Activated CD4-positive, alpha-beta T cell treated with anti-CD3 and anti-CD28 coated beads, Interleukin-10, Interleukin-2, amounts not matched to agents 100 ng/mL and 50 ng/mL, durations not matched to agents 16 hours and 8 hours (primary cell): ENCODE data around the gene ZFYVE21.

ENCODE experiments used
- DNase-seq: peaks from one replicate; pipeline ENCODE4 v3.0.0-alpha.2; 2020

Gene ZFYVE21

DNA sequence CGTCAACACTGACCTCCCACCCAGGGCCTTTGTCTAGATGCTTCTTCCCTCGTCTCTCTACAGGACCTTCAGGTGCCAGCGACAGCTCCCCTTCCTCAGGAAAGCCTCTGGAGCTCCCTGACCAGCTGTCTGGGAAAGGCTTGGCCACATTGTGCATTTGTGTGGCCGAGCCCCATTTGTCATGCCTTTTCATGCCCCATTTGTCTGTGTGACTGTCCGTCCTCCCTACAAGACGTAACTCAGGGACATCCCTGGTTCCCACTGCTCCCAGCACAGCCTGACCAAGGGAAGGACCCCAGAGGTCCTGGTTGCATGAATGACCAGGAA is 23.8 kb downstream of the ZFYVE21 start:
- no peak for DNase-seq

- no peak for DNase-seq
These were observed 24.3 kb downstream of the ZFYVE21 start for GRCh38 chr14:103739793-103740501.

DNA sequence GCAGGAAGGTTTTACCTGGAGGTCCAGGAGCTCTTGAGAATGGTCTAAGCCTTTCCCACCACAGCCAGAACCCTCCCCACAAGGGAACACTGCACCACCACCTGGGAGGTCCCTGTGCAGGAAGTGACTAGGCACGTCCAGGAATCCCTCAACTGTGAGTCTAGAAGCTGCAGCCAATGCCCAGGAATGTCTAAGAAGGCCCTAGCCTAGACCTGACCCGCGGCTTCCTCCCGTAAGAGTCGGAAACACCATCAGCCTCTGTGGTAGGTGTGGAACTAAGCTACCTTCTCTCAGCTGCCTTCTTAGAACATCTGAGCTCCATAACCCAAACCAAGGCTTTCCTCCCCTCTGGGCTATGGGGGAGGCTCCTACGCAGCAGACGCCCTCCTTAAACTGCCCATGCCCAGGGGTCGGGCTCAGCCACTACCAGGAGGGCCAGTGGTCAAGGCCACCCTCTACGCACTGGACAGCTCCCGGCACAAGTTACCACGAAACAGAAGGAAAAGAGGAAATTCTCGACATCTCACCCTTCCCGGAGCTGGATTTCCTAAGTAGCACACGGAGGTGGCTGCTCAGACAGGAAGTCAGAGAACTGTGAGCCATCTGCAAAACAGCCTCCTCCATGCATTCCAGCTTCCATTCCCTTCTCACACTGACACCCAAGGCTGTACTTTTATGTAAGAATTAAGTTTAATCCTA is 25.5 kb downstream of the ZFYVE21 start:
- DNase-seq = no peak

DNA sequence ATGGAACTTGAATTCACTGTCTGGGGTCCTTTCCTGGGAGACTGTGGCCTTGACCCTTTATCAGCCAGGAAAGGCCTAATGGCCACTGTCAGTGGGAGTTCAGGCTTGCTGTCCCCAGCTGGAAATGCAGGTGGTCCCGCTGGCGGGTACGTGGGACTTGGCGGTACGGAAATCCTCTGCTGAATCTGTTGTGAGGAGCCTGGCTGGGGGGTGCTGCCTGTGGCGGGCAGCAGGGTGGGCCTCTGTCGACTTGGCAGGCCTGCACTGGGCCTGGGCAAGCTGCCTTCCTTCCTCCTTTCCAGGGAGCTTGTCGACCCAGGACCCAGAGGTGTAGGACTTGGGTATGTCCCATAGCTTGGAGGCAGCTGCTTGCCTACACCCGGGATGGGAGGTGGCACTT is 26.3 kb downstream of the ZFYVE21 start:
- DNase-seq = no peak

DNA sequence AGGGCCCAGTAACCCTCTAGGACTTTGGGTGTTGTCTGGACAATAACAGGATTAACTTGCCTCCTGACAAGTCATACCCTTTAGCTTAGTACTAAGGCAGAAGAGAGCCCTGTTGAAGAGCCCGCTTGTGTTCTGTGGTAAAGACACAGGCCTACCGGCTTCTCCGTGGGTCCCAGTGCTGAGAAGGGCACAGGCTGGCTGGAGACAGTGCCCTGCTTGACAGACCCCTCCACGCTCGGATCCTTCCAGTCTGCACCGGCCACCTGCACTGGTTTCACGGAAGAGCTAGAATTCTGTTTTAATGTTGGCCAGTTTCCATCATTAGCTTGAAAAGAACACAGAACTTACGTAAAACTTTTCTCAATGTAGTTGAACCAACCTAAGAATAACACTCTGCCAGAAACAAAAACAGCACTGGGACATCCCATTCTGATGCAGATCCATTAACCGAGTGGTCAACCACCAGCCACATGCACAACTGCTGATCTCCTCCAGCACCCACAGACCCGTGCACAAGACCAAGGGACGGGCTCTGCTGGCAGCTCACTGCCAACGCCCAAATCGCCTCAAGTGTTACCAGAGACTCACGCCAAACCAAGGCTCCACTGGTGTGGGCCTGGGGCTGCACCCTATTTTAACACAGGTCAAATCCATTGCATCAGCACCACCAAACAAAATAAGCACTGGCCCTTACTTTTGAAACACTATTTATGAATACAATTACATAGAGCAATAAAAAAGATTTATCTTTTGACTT is 27.1 kb downstream of the ZFYVE21 start:
- no peak for DNase-seq

- no peak for DNase-seq
These were observed 28.1 kb downstream of the ZFYVE21 start for GRCh38 chr14:103743691-103744090.

GRCh38 chr14:103744621-103745395 is 29.2 kb downstream of the ZFYVE21 start:
- no peak for DNase-seq

- DNase-seq = no peak
These were observed 29.8 kb downstream of the ZFYVE21 start for GRCh38 chr14:103745424-103745823.

GRCh38 chr14:103746701-103747100 is 31.1 kb downstream of the ZFYVE21 start:
- DNase-seq = no peak

DNA sequence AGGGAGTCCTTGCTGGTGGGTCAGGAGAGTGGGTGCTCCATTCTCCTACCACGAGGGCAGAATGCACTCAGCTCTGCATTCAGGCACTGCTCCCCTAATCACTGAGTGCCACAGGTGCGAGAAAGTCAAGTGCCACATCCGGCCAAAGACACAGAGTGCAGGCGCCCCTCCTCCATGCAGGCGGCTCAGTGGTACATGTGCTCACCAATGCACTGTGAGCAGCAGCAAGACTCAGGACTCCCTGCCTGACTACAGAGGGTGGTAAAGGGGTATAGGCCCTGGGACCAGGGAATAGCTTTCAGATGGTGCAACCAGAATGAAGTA is 32.9 kb downstream of the ZFYVE21 start:
- peak; percentile 73 for DNase-seq

DNA sequence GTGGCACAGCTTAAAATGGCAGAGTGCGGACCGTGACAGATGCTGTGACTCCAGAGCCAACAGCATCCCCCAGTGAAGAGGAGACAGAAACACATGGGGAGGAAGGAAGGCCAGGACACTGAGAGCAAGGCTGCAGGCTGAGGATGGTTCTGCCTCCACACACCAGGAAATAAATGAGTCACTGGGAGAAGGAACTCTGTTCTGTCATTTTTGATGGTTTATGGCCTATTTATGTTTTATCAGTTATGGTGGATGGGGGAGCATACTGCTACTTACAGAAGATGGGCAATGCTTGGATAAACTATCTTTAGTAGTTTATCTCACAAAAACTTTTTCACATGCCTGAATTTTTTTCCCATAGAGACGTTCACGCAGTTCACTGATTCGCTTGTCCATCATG is 33.8 kb downstream of the ZFYVE21 start:
- DNase-seq = no peak

DNA sequence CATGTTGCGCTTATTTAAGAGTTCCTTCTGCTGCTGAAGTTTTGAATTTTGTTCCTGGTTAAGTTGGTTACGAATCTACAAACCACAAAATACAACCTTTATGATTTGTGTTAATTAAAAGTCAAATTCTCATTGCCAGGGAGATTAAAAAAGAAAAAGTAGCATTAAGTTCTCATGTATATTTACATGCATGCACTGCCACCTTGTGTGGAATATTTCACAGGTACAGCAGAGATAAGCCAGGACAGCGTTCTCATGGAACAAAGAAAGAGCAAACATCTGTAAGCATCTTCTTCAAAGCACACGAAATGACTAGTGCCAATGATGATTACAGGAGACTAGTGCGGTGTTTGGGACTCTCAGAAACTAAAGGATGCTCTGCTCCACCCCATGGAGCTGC is 34.2 kb downstream of the ZFYVE21 start:
- DNase-seq = no peak

DNA sequence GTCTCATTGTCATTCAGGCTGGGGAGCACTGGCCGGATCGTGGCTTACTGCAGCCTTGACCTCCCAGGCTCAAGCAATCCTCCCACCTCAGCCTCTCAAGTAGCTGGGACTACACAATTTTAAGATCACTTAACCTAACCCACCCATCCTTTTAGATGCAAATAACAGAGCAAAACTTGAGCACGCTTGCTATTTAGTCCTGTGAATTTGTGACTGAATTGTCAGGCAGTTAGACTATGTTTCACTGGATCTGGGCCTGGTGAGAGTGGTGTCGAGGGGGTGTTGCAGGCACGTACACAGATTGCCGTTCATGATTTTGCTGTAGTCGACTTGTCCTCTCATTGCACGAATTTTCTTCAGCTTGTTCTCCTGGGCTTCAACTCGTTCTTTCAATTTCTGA is 38.2 kb downstream of the ZFYVE21 start:
- DNase-seq = no peak

DNA sequence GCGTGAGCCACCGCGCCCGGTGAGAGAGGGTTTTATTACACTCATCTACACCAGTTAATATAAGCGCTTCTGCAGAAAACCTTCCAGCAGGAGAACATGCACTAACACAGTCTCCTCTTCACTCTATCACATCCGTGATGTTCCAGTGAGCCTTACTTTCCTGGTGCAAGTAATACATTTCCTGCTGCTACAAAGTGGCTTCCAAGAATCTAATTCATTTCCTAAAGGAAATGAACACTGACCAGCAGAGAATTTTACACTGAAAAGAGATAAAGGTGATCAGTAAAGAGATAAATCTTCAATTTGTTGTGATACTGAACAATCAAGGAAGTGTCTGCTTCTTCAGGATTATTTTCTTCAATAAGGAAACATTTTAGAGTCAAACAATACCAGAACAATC is 39.5 kb downstream of the ZFYVE21 start:
- DNase-seq = no peak

DNA sequence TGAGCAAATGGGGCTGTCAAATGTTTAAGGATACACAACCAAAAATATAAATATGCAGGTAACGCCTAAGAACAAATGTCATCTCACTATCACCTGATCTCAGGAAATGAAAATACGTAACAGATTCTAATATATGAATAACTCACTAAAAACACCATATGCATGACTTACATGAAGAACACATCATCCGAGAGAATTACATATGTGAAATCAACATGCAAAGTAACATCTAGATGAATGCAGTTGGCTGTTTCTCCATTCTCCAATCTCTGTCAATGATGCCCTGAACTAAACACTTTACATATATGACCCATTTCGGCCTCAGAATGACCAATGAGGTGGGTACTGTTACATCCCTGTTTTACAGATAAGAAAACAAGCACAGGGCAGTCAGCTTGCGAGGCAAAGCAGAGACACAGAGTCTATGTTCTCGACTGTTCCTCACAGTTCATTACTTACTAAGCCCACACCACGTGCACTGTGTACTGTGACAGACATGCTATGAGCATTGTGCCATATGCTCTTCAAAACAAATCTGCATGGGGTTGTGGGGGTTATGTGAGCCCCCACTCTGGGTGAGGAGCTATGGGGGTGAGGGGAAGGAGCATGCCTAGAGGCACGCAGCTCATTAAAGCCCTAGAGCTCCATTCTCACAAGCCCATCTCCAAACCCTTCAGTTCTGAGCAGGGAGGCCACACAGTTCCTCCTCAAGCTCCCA is 42.6 kb downstream of the ZFYVE21 start:
- no peak for DNase-seq

- no peak for DNase-seq
These were observed 46.4 kb downstream of the ZFYVE21 start for GRCh38 chr14:103762036-103762435.

DNA sequence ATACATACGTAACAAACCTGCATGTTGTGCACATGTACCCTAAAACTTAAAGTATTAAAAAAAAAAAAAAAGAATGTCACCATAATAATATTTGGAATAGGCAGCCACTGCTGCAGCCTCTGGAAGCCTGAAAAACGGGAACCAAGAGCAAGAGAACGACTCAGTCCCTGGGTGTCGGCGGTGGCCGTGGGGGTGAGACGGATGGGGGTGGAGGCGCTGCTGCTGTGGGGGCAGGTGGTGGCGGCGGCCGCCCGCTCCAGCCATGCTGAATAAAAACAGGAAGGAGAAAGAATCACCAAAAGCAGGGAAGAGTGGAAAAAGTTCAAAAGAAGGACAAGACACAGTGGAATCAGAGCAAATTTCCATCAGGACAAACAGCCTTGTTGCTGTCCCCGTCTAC is 46.9 kb downstream of the ZFYVE21 start:
- no peak for DNase-seq

DNA sequence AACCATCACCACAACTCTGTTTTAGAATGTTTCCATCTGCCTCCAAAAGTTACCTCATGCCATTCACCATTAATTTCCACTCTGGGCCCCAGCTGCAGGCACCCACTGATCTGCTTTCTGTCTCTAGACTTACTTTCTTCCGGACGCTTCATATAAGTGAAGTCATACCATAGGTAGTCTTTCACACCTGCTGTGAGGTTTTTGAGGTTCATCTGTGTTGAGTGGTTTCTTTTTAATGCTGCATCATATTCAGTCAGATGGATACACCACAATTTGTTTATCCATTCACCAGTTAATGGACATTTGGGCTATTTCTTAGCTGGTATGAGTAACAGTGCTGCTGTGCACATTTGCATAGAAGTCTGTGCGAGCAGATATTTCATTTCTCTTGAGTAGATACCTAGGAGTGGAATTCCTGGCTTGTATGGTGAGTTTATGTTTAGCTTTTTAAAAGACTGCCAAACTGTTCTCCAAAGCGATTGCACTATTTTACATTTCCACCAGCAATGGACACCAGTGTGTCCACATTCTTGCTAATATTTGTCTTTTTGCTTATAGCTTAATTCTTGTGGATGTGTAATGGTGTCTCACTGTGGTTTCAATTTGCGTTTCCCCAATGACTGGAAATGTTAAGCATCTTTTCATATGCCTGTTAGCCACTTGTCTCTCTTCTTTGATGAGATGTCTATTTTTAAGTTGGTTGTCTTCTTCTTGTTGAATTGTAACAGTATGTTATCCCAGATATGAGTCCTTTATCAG is 48.3 kb downstream of the ZFYVE21 start:
- DNase-seq = peak; percentile 30

GRCh38 chr14:103765526-103765925 is 49.9 kb downstream of the ZFYVE21 start:
- DNase-seq = no peak

GRCh38 chr14:103767336-103767894 is 51.8 kb downstream of the ZFYVE21 start:
- no peak for DNase-seq

DNA sequence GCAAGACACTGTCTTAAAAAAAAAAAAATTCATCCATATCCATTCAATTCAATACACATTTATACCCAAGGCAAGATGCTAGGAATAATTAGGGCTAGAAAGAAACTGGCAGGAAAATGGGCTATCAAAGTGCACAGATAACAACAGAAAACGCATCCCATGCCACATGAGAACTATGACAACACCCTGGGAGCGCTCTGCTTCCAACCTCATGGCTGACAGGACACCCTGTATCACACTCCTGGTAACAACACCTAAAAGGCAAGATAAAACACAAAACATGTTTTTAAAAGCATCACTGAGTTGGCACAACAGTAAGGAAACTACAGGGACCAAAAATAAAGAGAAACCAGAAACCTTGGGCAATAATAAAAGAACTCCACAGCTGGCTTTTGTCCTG is 54.9 kb downstream of the ZFYVE21 start:
- no peak for DNase-seq

GRCh38 chr14:103770902-103771301 is 55.3 kb downstream of the ZFYVE21 start:
- DNase-seq = no peak
